GM19043 (cell line): Measurements from ENCODE around the gene CKM.
"Not testable (repeated sequence)": the region's sequence is repeated elsewhere in the genome, so short reads cannot be mapped to it uniquely, and the experiment has no call there.

Experiments used
- ATAC-seq: cut with Tn5 transposase; IDR thresholded peaks from one replicate; pipeline ENCODE4 v1.9.1; 2021; ENCODE audit warnings: low read depth; ENCODE audit not compliant: unreplicated experiment

Gene CKM

GRCh38 chr19:45349430-45349941 is 26.8 kb upstream of the CKM start:
- ATAC-seq, result no peak

GRCh38 chr19:45349126-45349415 is 26.4 kb upstream of the CKM start:
- ATAC-seq, result no peak

GRCh38 chr19:45348367-45349125 is 25.9 kb upstream of the CKM start:
- ATAC-seq, result no peak

GRCh38 chr19:45347570-45348366 is 25.1 kb upstream of the CKM start:
- ATAC-seq, result no peak

GRCh38 chr19:45346449-45346848 is 23.8 kb upstream of the CKM start:
- ATAC-seq, result no peak

GRCh38 chr19:45345506-45345860 is 22.8 kb upstream of the CKM start:
- no peak for ATAC-seq

- ATAC-seq, result no peak
Observed at GRCh38 chr19:45344621-45345505, 22.2 kb upstream of the CKM start.

- ATAC-seq, result no peak
Observed at GRCh38 chr19:45342911-45343310, 20.2 kb upstream of the CKM start.

GRCh38 chr19:45340899-45341453 is 18.3 kb upstream of the CKM start:
- no peak for ATAC-seq

GRCh38 chr19:45340232-45340898 is 17.7 kb upstream of the CKM start, which contains the start of gene KLC3:
Gene KLC3 (plus strand): TSS chr19:45340750. CDS start chr19:45345542, 4,792 bp downstream.
- no peak for ATAC-seq

- ATAC-seq, result no peak
Observed at GRCh38 chr19:45339629-45340028, 17.0 kb upstream of the CKM start.

GRCh38 chr19:45336696-45337251 is 14.1 kb upstream of the CKM start:
- no peak for ATAC-seq

- ATAC-seq, result not testable (repeated sequence)
Observed at GRCh38 chr19:45334881-45335280, 12.2 kb upstream of the CKM start.

GRCh38 chr19:45333609-45334303 is 11.1 kb upstream of the CKM start:
- ATAC-seq, result no peak

GRCh38 chr19:45331411-45331810 is 8.7 kb upstream of the CKM start:
- ATAC-seq, result no peak

- ATAC-seq, result no peak
Observed at GRCh38 chr19:45327404-45328143, 4.9 kb upstream of the CKM start.

- ATAC-seq, result no peak
Observed at GRCh38 chr19:45324349-45324907, 1.8 kb upstream of the CKM start.

- ATAC-seq, result no peak
Observed at GRCh38 chr19:45323671-45324081, 1.0 kb upstream of the CKM start.
